ENCODE results near the gene ATF4. TPM values are rescaled to one million over a fixed set of nuclear protein-coding genes. Genes with fewer than 3 reads are reported as not detected.
"Not testable (repeated sequence)": the region's sequence is repeated elsewhere in the genome, so short reads cannot be mapped to it uniquely, and the experiment has no call there.

Gene ATF4
- total and polyA plus RNA-seq, 2 donors from 2014 or later, result 261 to 293 TPM

GRCh38 chr22:39504071-39504470 lies 16.3 kb upstream of the ATF4 start:
- Histone ChIP-seq H3K27ac (ENCODE audit: low read depth in 2 of 2, low read length in 2 of 2) (no peak overlapping the region), H3K4me3 (ENCODE audit: low read length in 3 of 3) (peak overlapping the region in 1 of 3 donors; percentile 77), H3K4me1 (ENCODE audit: control insufficient read depth in 2 of 3, insufficient read depth in 2 of 3, low read depth in 1 of 3, low read length in 3 of 3) (peaks cover 0 to 23% (median 20%) of the 10 kb centered on the region in 3 donors), H3K27me3 (ENCODE audit: control insufficient read depth, insufficient read depth, low read length) (no peaks in the 10 kb centered on the region), H3K36me3 (ENCODE audit: control insufficient read depth in 2 of 3, insufficient read depth in 3 of 3, low read length in 3 of 3) (peaks cover 10 to 28% (median 28%) of the 10 kb centered on the region in 3 donors), H3K9me3 (ENCODE audit: control insufficient read depth in 2 of 3, insufficient read depth in 1 of 3, low read length in 3 of 3) (no peaks in the 10 kb centered on the region), H3K9ac (ENCODE audit: low read length in 3 of 3) (no peak overlapping the region)
- FAIRE-seq (no peak), DNase-seq (peak in 1 of 5 donors; percentile 51)
- intact Hi-C loops (cut with DNase I), result no loop called here
- TF ChIP-seq, protein P1, sequence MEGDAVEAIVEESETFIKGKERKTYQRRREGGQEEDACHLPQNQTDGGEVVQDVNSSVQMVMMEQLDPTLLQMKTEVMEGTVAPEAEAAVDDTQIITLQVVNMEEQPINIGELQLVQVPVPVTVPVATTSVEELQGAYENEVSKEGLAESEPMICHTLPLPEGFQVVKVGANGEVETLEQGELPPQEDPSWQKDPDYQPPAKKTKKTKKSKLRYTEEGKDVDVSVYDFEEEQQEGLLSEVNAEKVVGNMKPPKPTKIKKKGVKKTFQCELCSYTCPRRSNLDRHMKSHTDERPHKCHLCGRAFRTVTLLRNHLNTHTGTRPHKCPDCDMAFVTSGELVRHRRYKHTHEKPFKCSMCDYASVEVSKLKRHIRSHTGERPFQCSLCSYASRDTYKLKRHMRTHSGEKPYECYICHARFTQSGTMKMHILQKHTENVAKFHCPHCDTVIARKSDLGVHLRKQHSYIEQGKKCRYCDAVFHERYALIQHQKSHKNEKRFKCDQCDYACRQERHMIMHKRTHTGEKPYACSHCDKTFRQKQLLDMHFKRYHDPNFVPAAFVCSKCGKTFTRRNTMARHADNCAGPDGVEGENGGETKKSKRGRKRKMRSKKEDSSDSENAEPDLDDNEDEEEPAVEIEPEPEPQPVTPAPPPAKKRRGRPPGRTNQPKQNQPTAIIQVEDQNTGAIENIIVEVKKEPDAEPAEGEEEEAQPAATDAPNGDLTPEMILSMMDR (IDR thresholded peaks at IDR 0.05; ENCODE audit: borderline replicate concordance, extremely low read depth, insufficient read depth), result no peak

- H3K9ac ChIP-seq (ENCODE audit: low read length in 3 of 3); H3K9me3 ChIP-seq (ENCODE audit: control insufficient read depth in 2 of 3, insufficient read depth in 1 of 3, low read length in 3 of 3); intact Hi-C loops (cut with DNase I); H3K4me1 ChIP-seq (ENCODE audit: control insufficient read depth in 2 of 3, insufficient read depth in 2 of 3, low read depth in 1 of 3, low read length in 3 of 3); H3K4me3 ChIP-seq (ENCODE audit: low read length in 3 of 3); H3K27ac ChIP-seq (ENCODE audit: low read depth in 2 of 2, low read length in 2 of 2); FAIRE-seq; H3K27me3 ChIP-seq (ENCODE audit: control insufficient read depth, insufficient read depth, low read length); DNase-seq: not testable (repeated sequence)
- peaks cover 15 to 51% (median 46%) of the 10 kb centered on the region in 3 donors for H3K36me3 ChIP-seq (ENCODE audit: control insufficient read depth in 2 of 3, insufficient read depth in 3 of 3, low read length in 3 of 3)
Measured at GRCh38 chr22:39507021-39507420, 13.3 kb upstream of the ATF4 start.

DNA sequence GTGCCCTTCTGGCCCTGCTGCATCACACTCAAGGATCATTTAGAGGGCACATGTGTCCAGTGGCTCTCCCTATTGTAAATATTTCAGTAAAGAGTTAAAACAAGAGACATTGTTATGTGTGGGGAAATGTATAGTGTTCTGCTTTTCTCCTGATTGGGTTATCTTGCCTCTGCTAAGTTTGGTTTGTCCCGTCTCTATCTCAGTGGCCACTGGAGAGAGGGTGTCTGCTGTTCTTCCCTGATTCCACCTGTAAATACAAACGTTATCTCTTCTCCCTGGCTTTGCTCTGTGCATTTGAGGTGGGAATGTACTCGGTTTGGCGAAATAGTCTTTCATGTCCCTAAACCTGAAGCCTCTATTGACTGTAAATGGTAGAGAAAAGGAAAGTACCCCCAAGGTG lies 12.0 kb upstream of the ATF4 start:
- H3K27ac ChIP-seq (ENCODE audit: low read depth in 2 of 2, low read length in 2 of 2), result no peak overlapping the region
- H3K36me3 ChIP-seq (ENCODE audit: control insufficient read depth in 2 of 3, insufficient read depth in 3 of 3, low read length in 3 of 3), result peaks cover 15 to 55% (median 52%) of the 10 kb centered on the region in 3 donors
- FAIRE-seq, result no peak
- TF ChIP-seq, protein P1 (IDR thresholded peaks at IDR 0.05; ENCODE audit: borderline replicate concordance, extremely low read depth, insufficient read depth), result no peak
- intact Hi-C loops (cut with DNase I), result no loop called here
- H3K4me1 ChIP-seq (ENCODE audit: control insufficient read depth in 2 of 3, insufficient read depth in 2 of 3, low read depth in 1 of 3, low read length in 3 of 3), result peaks cover 0 to 5% (median 4%) of the 10 kb centered on the region in 3 donors
- DNase-seq, result no peak
- no peak overlapping the region for H3K4me3 ChIP-seq (ENCODE audit: low read length in 3 of 3)
- no peak overlapping the region for H3K9ac ChIP-seq (ENCODE audit: low read length in 3 of 3)
- no peaks in the 10 kb centered on the region for H3K27me3 ChIP-seq (ENCODE audit: control insufficient read depth, insufficient read depth, low read length)
- no peaks in the 10 kb centered on the region for H3K9me3 ChIP-seq (ENCODE audit: control insufficient read depth in 2 of 3, insufficient read depth in 1 of 3, low read length in 3 of 3)

- Histone ChIP-seq H3K9ac (ENCODE audit: low read length in 3 of 3) (no peak overlapping the region), H3K27ac (ENCODE audit: low read depth in 2 of 2, low read length in 2 of 2) (no peak overlapping the region), H3K9me3 (ENCODE audit: control insufficient read depth in 2 of 3, insufficient read depth in 1 of 3, low read length in 3 of 3) (no peaks in the 10 kb centered on the region), H3K4me1 (ENCODE audit: control insufficient read depth in 2 of 3, insufficient read depth in 2 of 3, low read depth in 1 of 3, low read length in 3 of 3) (peaks cover 0 to 7% (median 0%) of the 10 kb centered on the region in 3 donors), H3K4me3 (ENCODE audit: low read length in 3 of 3) (no peak overlapping the region), H3K27me3 (ENCODE audit: control insufficient read depth, insufficient read depth, low read length) (no peaks in the 10 kb centered on the region), H3K36me3 (ENCODE audit: control insufficient read depth in 2 of 3, insufficient read depth in 3 of 3, low read length in 3 of 3) (peaks cover 14 to 65% (median 55%) of the 10 kb centered on the region in 3 donors)
- intact Hi-C loops (cut with DNase I), result loop anchor here (10.0 kb wide), 1 partner anchor 106 kb away; no protein-coding TSS in a partner anchor
- DNase-seq (no peak), FAIRE-seq (no peak)
- TF ChIP-seq, protein P1 (IDR thresholded peaks at IDR 0.05; ENCODE audit: borderline replicate concordance, extremely low read depth, insufficient read depth), result no peak
Measured at GRCh38 chr22:39510529-39511149, 9.7 kb upstream of the ATF4 start.
